ENCODE data around the gene MFNG.

GRCh38 chr22:37423283-37423682, 62.9 kb downstream of the MFNG start:
- TF ChIP-seq CTCF (IDR thresholded peaks at IDR 0.05) (no peak), POLR2A (IDR thresholded peaks at IDR 0.05) (no peak), POLR2AphosphoS5 (IDR thresholded peaks at IDR 0.05) (no peak), EP300 (IDR thresholded peaks at IDR 0.05) (no peak)

Measured in upper lobe of left lung (tissue), 4 donors.